ENCODE measurements around the gene RIT2.

The RIT2 gene

DNA sequence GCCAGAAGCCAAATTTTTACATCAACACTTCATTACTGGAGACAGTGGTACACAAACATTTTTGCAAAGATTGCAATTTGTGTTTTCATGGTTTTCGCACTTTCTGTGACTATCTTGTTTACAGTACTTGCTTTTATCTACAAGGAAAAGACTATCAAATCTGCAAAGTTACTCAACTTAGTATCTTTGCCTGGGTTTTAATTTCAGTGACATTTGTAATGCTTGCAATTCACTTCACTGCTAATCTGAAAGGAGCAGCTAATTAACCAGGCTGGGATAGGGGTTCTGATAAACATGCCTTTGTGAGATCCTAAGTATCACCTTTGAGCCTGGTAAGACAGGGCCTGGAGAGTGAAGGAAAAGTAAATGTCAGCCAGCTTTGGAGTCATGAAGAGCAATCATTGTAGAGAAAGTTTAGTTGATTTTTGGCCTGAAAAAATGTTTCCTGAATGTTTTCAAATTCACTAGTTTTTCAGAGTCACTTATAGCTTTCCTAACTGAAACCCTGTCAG is 194.2 kb downstream of the RIT2 start:
- DNase-seq: no peak

DNA sequence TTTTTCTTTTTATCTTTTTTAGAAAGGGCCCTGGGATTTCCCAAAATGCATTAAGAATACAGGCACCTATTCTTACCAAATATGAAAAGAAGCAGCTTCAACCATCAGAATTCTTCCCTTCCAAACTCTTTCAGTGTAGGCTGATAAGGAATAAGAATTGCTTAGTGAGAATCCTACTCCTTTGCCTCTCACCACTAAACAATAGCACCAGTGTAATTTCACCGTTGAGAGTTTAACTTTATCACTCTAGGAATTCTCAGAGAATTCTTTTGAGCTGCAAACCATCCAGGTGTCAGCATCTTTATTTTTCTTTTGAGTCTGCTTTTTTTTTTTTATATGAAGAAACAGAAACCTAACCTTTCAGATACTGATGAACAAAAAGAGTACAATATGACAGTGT is 194.9 kb downstream of the RIT2 start:
- no peak for DNase-seq

DNA sequence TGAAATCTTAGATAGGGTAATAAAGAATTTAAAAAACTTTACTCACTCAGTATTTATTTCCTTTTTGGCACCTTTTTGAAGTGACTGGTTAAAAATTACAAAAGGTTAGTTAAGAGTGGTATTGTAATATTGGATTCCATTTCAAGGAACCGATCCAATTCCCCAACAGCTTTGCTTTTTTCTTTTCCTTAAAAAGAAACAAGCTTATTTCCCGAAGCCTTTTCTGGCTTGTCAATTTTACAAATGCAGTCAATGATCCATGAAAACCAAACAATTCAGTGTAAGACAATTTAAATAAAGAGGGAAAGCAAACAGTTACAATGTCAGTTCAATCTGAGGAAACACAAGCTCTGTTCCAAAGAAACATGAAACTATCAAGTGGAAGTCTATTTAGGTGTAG is 200.2 kb downstream of the RIT2 start:
- DNase-seq: no peak

GRCh38 chr18:42914476-42914875 is 201.0 kb downstream of the RIT2 start:
- DNase-seq: no peak

- DNase-seq: no peak
Observed at GRCh38 chr18:42909095-42909494, 206.4 kb downstream of the RIT2 start.

GRCh38 chr18:42906761-42907160 is 208.7 kb downstream of the RIT2 start:
- no peak for DNase-seq

DNA sequence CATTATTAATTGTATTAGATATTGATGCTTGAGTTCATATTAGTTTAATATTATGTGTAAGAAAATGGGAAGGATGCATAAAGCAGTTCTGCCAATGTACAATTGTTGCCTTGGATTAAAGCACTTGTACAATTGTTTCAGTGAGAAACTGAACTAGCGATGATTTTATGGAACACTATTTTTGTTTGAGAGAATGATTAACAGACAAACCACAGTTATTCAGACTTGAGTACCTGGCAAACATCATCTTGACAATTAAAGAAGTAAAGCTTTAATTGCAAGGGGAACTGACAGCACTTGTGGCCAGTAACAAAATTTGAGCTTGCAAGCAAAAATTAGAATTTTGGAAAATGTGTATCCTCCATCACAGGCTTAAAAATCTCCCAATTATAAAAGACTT is 214.3 kb downstream of the RIT2 start:
- DNase-seq: no peak

DNA sequence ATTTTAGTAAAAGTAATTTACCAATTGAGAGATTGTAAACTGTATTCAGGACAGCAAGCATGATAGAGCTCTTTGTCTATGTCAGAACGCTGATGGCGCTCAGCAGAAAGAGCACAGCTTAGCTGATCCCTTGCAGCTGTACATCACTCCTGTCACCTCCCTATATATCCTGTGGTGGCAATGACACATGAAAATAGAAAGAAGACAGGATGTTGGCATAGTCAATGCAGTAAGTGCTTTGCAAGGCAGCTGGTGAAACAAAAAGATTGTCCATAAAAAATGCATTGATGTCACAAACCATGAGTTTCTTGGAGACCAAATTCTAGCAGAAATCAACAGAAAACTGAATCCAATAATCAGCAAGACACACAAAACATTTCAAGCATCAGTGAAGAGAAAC is 221.5 kb downstream of the RIT2 start:
- DNase-seq: no peak

- DNase-seq: no peak
Observed at GRCh38 chr18:42892181-42892580, 223.3 kb downstream of the RIT2 start.

DNA sequence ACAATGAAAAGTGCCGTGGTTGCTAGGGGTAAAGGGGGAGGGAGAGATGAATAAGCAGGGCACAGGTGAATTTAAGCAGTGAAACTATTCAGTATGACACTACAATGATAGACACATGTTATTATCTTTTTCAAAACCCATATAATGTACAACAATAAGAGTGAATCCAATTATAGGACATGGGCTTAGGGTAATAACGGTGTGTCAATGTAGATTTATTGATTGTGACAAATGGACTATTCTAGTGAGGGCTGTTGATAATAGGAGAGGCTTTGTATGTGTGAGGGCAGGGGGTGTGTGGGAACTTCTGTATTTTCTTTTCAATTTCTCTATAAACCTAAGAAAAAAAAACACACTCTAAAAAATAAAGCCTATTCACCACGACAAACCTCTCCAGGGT is 223.8 kb downstream of the RIT2 start:
- DNase-seq: no peak

DNA sequence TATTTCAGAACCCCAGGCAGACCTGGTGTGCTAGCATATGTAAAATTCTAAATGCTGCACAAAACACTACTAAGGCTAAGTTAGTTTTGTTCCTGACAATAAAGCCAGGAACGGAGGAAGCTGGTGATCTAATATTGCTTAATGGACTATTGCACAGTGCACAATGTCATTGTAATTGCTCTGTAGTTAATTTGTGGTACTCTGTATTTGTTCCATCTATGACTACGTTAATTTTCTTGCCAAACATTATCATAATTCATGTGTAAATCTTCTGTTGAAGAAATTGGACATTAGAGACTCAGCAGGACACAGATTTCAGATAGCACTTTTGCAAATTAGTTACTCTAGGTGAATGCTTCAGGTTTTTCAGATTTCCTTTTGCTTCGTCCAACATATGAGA is 232.3 kb downstream of the RIT2 start:
- DNase-seq: no peak

DNA sequence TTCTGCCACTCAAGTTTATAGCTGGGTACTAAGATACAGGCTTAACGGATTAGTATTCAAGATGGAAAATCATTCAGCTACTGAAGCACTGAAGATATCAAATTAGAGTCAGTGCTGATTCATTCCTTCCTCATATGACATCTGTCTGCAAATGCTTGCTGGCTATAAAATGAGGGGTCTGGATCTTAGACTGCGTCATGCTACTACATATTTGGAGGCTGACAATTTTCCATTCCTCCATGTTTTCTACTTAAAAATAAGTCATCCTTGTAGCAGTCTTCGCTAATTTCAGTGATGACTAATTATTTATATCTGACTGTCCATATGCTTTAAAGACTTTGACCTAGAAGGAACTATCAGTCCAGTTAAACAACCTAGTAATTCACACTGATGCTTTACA is 233.4 kb downstream of the RIT2 start:
- no peak for DNase-seq

GRCh38 chr18:42872838-42873237 is 242.6 kb downstream of the RIT2 start:
- DNase-seq: no peak

- DNase-seq: no peak
Observed at GRCh38 chr18:42864876-42865275, 250.6 kb downstream of the RIT2 start.

DNA sequence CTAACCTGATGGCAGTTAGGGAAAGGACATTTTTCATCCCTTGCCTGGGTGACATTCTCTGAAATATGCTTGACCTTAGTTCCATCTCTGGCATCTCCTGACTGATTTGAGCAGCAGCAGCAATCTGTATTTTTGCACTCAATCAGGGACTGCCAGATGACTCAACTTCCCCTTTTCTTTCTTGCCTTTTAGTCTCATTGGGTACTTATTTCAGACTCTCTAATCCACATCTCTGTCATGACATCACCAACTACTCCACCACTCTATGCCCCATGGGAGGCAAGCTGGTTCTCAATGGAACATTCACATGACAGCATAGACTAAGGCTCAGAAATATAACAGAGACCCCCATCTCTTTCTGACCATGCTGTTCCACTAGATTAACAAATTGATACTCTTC is 254.2 kb downstream of the RIT2 start:
- no peak for DNase-seq

GRCh38 chr18:42860548-42860947 is 254.9 kb downstream of the RIT2 start:
- no peak for DNase-seq

GRCh38 chr18:42860011-42860410 is 255.5 kb downstream of the RIT2 start:
- DNase-seq: no peak

GRCh38 chr18:42854558-42854957 is 260.9 kb downstream of the RIT2 start:
- no peak for DNase-seq

DNA sequence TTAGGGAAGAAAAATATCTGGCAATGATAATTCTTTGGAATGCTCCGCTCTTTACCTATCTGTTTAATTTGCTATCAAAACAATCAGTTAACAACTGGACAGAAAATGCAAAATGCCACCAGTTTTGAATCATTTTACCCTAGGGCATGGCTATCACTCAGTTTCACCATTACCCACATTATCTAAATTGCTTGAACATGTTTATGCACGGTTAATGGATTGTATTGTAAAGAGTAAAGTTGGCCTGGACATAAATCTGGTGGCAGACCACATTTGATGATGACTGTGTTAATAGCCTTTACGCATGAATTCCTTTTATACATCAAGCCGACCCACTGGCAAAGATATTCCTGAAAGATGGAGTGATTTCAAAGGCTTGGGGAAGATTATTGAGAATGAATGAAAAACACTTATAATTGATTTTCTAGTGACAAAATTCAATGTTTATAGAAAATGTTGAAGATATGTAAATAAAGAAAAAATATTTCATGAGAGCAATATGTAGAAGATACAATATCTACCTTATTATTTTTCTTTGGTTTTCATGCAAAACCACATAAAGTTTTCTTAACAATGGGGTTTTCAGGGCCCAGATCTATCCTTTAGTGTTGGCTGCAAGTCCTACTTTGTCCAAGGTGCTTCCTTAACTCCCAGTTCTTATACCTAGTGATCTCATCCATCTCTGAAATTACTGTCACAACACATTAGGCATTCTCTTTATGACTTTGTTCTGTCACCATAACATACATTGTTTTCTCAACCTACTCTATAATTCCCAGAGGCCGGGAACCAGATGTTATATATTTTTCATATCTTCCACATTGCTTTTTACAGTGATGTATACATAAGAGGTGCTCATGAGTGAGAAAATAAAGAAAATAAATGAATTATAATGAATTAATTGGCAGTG is 265.1 kb downstream of the RIT2 start:
- no peak for DNase-seq

GRCh38 chr18:42839408-42839807 is 276.1 kb downstream of the RIT2 start:
- DNase-seq: no peak

DNA sequence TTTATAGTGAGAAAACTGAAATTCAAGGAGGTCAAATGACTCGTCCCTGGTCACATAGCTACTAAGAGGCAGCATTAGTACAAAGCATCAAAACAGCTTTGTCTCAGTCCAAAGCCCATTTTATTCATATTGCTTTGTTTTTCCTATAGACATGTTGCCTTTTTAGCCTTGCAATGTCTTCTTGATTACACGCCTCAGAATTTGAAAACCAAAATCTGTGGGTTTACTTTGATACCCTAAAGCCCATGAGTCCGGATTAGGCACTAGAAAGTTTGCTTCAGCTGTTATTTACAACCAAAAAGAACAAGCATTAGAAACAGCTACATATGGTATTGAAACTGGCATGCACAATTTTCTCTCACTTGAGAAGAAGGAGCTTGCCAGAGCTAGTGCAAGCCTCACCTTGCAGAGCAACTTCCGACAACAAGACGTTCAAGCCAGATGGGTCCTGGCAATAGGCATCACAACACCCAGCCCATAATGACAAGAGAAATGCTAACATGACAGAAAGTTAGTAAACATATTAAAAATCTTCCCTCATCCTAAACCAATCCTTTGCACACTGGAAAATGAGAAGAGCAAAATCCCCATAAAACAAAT is 276.8 kb downstream of the RIT2 start:
- no peak for DNase-seq

- DNase-seq: no peak
Observed at GRCh38 chr18:42830936-42831335, 284.5 kb downstream of the RIT2 start.

- DNase-seq: no peak
Observed at GRCh38 chr18:42828881-42829280, 286.6 kb downstream of the RIT2 start.

GRCh38 chr18:42824178-42824577 is 291.3 kb downstream of the RIT2 start:
- DNase-seq: no peak

Measured in activated naive CD4-positive, alpha-beta T cell (primary cell).